GM04503 (cell line): ENCODE data around the gene EHD2.
"Not testable (repeated sequence)": the region's sequence is repeated elsewhere in the genome, so short reads cannot be mapped to it uniquely, and the experiment has no call there.

ENCODE experiments used
- DNase-seq: peaks from one replicate; pipeline ENCODE4 v3.0.0-alpha.2; 2012; ENCODE audit warnings: low read depth

Gene EHD2

GRCh38 chr19:47713046-47714021 is at the start of gene EHD2:
Gene EHD2, plus strand, starts transcription at chr19:47713422. Its CDS starts 3,191 bp downstream, at chr19:47716613.
- no peak for DNase-seq

GRCh38 chr19:47663435-47663910 is 49.7 kb upstream of the EHD2 start:
- DNase-seq: peak; percentile 94

GRCh38 chr19:47663911-47664771 is 49.1 kb upstream of the EHD2 start:
- DNase-seq: peak; percentile 97

GRCh38 chr19:47668556-47668955 is 44.7 kb upstream of the EHD2 start:
- not testable (repeated sequence) for DNase-seq

GRCh38 chr19:47670736-47671135 is 42.5 kb upstream of the EHD2 start:
- no peak for DNase-seq

- DNase-seq: no peak
Observed at GRCh38 chr19:47671499-47671898, 41.7 kb upstream of the EHD2 start.

GRCh38 chr19:47673426-47673825 is 39.8 kb upstream of the EHD2 start:
- no peak for DNase-seq

GRCh38 chr19:47674548-47674947 is 38.7 kb upstream of the EHD2 start:
- no peak for DNase-seq

GRCh38 chr19:47675271-47675670 is 38.0 kb upstream of the EHD2 start:
- no peak for DNase-seq

- DNase-seq: no peak
Observed at GRCh38 chr19:47675859-47676258, 37.4 kb upstream of the EHD2 start.

- DNase-seq: no peak
Observed at GRCh38 chr19:47676811-47677210, 36.4 kb upstream of the EHD2 start.

- no peak for DNase-seq
Observed at GRCh38 chr19:47679251-47679900, 33.8 kb upstream of the EHD2 start.

- DNase-seq: no peak
Observed at GRCh38 chr19:47679922-47680857, 33.0 kb upstream of the EHD2 start.

GRCh38 chr19:47680858-47681332 is 32.3 kb upstream of the EHD2 start:
- DNase-seq: no peak

GRCh38 chr19:47681388-47681787 is 31.8 kb upstream of the EHD2 start:
- no peak for DNase-seq

- no peak for DNase-seq
Observed at GRCh38 chr19:47681936-47682335, 31.3 kb upstream of the EHD2 start.

- no peak for DNase-seq
Observed at GRCh38 chr19:47682939-47683338, 30.3 kb upstream of the EHD2 start.

- DNase-seq: no peak
Observed at GRCh38 chr19:47686679-47687450, 26.4 kb upstream of the EHD2 start.

GRCh38 chr19:47687906-47688305 is 25.3 kb upstream of the EHD2 start:
- no peak for DNase-seq

- no peak for DNase-seq
Observed at GRCh38 chr19:47691090-47691489, 22.1 kb upstream of the EHD2 start.
